HG02610 (cell line): ENCODE data around the gene CDADC1.
"Not testable (repeated sequence)": the region's sequence is repeated elsewhere in the genome, so short reads cannot be mapped to it uniquely, and the experiment has no call there.

Source experiments
- ATAC-seq: cut with Tn5 transposase; IDR thresholded peaks from one replicate; pipeline ENCODE4 v1.9.1; 2021; ENCODE audit warnings: mild to moderate bottlenecking, moderate library complexity; ENCODE audit not compliant: unreplicated experiment

Gene CDADC1

GRCh38 chr13:49292742-49293486 lies 45.2 kb downstream of the CDADC1 start:
- no peak for ATAC-seq

- not testable (repeated sequence) for ATAC-seq
Observed at GRCh38 chr13:49294723-49295122, 47.0 kb downstream of the CDADC1 start.

GRCh38 chr13:49295244-49295643 lies 47.5 kb downstream of the CDADC1 start:
- no peak for ATAC-seq

- no peak for ATAC-seq
Observed at GRCh38 chr13:49296659-49297058, 48.9 kb downstream of the CDADC1 start.

GRCh38 chr13:49297338-49297737 lies 49.6 kb downstream of the CDADC1 start:
- no peak for ATAC-seq

GRCh38 chr13:49298416-49298815 lies 50.7 kb downstream of the CDADC1 start:
- ATAC-seq: no peak

- ATAC-seq: no peak
Observed at GRCh38 chr13:49298903-49299605, 51.3 kb downstream of the CDADC1 start.

- no peak for ATAC-seq
Observed at GRCh38 chr13:49300276-49300675, 52.6 kb downstream of the CDADC1 start.

- peak; percentile 83 for ATAC-seq
Observed at GRCh38 chr13:49300739-49301589, 53.2 kb downstream of the CDADC1 start.

GRCh38 chr13:49302222-49302621 lies 54.5 kb downstream of the CDADC1 start:
- ATAC-seq: no peak

GRCh38 chr13:49302817-49303216 lies 55.1 kb downstream of the CDADC1 start:
- no peak for ATAC-seq

GRCh38 chr13:49303533-49304252 lies 56.0 kb downstream of the CDADC1 start:
- no peak for ATAC-seq

- no peak for ATAC-seq
Observed at GRCh38 chr13:49304356-49304755, 56.6 kb downstream of the CDADC1 start.

GRCh38 chr13:49304763-49305700 lies 57.3 kb downstream of the CDADC1 start:
- no peak for ATAC-seq

- ATAC-seq: no peak
Observed at GRCh38 chr13:49305792-49306425, 58.2 kb downstream of the CDADC1 start.

- no peak for ATAC-seq
Observed at GRCh38 chr13:49307365-49307764, 59.6 kb downstream of the CDADC1 start.

- no peak for ATAC-seq
Observed at GRCh38 chr13:49308097-49308875, 60.6 kb downstream of the CDADC1 start.

GRCh38 chr13:49308921-49309408 lies 61.2 kb downstream of the CDADC1 start:
- ATAC-seq: no peak
